ENCODE results near the gene NLK. TPM values are rescaled to one million over a fixed set of nuclear protein-coding genes. Genes with fewer than 3 reads are reported as not detected.
"Not testable (repeated sequence)": the region's sequence is repeated elsewhere in the genome, so short reads cannot be mapped to it uniquely, and the experiment has no call there.

Gene NLK
- total RNA-seq, 1 donor from 2014 or later: 23.8 TPM

DNA sequence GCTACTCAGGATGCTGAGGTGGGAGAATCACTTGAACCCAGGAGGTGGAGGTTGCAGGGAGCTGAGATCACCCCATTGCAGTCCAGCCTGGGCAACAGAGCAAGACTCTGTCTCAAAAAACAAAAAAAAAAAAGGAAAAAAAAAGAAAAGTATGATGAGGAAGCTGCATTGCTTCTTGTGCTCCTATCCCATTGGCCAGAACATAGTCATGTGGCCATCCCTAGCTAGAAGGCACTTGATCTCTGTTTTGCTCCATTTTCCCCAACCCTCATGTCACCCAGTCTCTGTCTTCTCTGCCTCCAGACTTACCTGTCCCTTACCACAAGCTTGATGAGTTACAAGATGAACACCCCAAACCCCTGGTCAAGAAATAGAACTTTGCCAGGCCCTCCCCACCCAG is 163.8 kb downstream of the NLK start:
- H3K36me3 ChIP-seq: no peaks in the 10 kb centered on the region
- ATAC-seq (no peak), DNase-seq (no peak)
- no peaks in the 10 kb centered on the region for H3K9me3 ChIP-seq
- no peak overlapping the region for H3K27ac ChIP-seq
- H3K4me1 ChIP-seq: no peaks in the 10 kb centered on the region
- no peaks in the 10 kb centered on the region for H3K27me3 ChIP-seq (ENCODE audit: low read depth)
- intact Hi-C loops (cut with DNase I): no loop called here
- TF ChIP-seq, protein P1, sequence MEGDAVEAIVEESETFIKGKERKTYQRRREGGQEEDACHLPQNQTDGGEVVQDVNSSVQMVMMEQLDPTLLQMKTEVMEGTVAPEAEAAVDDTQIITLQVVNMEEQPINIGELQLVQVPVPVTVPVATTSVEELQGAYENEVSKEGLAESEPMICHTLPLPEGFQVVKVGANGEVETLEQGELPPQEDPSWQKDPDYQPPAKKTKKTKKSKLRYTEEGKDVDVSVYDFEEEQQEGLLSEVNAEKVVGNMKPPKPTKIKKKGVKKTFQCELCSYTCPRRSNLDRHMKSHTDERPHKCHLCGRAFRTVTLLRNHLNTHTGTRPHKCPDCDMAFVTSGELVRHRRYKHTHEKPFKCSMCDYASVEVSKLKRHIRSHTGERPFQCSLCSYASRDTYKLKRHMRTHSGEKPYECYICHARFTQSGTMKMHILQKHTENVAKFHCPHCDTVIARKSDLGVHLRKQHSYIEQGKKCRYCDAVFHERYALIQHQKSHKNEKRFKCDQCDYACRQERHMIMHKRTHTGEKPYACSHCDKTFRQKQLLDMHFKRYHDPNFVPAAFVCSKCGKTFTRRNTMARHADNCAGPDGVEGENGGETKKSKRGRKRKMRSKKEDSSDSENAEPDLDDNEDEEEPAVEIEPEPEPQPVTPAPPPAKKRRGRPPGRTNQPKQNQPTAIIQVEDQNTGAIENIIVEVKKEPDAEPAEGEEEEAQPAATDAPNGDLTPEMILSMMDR (IDR thresholded peaks at IDR 0.05): no peak
- H3K4me3 ChIP-seq: no peak overlapping the region

DNA sequence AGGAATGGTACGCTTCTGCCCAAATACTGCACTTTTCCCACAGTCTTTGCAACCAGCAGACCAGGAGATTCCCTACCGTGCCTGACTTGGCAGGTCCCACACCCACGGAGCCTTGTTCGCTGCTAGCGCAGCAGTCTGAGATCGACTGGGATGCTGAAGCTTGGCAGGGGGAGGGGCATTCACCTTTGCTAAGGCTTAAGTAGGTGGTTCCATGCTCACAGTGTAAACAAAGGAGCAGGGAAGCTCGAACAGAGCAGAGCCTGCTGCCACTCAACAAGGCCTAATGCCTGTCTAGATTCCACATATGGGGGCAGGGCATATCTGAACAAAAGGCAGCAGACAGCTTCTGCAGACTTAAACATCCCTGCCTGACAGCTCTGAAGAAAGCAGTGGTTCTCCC is 169.3 kb downstream of the NLK start:
- ATAC-seq (no peak), DNase-seq (no peak)
- Histone ChIP-seq H3K4me3 (no peak overlapping the region), H3K27me3 (ENCODE audit: low read depth) (no peaks in the 10 kb centered on the region), H3K27ac (no peak overlapping the region), H3K36me3 (no peaks in the 10 kb centered on the region), H3K9me3 (no peaks in the 10 kb centered on the region), H3K4me1 (no peaks in the 10 kb centered on the region)
- intact Hi-C loops (cut with DNase I): no loop called here
- TF ChIP-seq, protein P1 (IDR thresholded peaks at IDR 0.05): no peak

DNA sequence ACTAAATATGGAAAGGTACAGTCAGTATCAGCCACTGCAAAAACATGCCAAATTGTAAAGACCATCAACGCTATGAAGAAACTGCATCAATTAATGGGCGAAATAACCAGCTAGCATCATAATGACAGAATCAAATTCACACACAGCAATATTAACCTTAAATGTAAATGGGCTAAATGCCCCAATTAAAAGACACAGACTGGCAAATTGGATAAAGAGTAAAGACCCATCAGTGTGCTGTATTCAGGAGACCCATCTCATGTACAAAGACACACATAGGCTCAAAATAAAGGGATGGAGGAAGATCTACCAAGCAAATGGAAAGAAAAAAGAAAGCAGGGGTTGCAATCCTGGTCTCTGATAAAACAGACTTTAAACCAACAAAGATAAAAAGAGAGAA is 171.1 kb downstream of the NLK start:
- H3K36me3 ChIP-seq; DNase-seq; H3K9me3 ChIP-seq; H3K27me3 ChIP-seq (ENCODE audit: low read depth); H3K27ac ChIP-seq; intact Hi-C loops (cut with DNase I); H3K4me1 ChIP-seq; H3K4me3 ChIP-seq; ATAC-seq: not testable (repeated sequence)

DNA sequence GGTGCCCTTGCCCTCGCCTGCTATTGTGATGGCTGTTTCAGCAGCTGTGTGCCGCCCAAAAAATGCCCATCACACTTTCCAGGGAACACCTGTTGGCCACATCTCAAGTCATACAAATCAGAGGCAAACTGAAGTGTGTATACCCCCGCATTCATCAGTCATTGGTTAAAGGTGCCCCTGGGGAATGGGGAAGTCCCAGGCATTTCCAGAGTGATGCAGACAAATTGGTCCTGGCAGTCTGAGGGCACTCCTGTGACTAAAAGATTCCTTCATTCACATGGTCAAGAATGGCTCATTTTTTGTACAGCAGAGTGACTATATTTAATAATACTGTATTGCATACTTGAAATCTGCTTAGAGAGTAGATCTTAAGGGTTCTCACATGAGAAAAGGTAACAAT is 173.6 kb downstream of the NLK start:
- no peaks in the 10 kb centered on the region for H3K27me3 ChIP-seq (ENCODE audit: low read depth)
- no peak overlapping the region for H3K4me3 ChIP-seq
- no peaks in the 10 kb centered on the region for H3K36me3 ChIP-seq
- H3K4me1 ChIP-seq: no peaks in the 10 kb centered on the region
- no peaks in the 10 kb centered on the region for H3K9me3 ChIP-seq
- ATAC-seq (no peak), DNase-seq (no peak)
- no peak overlapping the region for H3K27ac ChIP-seq
- TF ChIP-seq, protein P1 (IDR thresholded peaks at IDR 0.05): no peak
- intact Hi-C loops (cut with DNase I): no loop called here

DNA sequence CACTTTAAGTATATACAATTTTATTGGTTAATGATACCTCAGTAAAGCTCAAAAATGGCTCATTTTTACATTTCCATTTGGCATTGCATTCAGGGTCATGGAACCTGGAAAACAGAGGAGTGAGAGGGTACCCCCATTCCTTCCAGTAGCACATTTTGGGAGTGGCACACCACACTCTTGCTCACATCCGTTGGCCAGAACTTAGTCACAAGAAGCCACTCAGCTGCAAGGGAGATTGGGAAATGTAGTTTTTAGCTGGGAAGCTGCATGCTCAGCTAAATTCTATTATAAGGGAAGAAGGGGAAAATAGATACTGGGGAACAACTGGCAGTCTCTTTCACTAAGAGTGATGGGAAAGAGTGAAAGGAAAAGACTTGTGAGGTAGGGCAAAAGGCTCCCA is 174.1 kb downstream of the NLK start:
- H3K27ac ChIP-seq: no peak overlapping the region
- no peaks in the 10 kb centered on the region for H3K4me1 ChIP-seq
- no peaks in the 10 kb centered on the region for H3K27me3 ChIP-seq (ENCODE audit: low read depth)
- H3K36me3 ChIP-seq: no peaks in the 10 kb centered on the region
- TF ChIP-seq, protein P1 (IDR thresholded peaks at IDR 0.05): no peak
- no peaks in the 10 kb centered on the region for H3K9me3 ChIP-seq
- intact Hi-C loops (cut with DNase I): no loop called here
- DNase-seq: no peak
- H3K4me3 ChIP-seq: no peak overlapping the region
- no peak for ATAC-seq

DNA sequence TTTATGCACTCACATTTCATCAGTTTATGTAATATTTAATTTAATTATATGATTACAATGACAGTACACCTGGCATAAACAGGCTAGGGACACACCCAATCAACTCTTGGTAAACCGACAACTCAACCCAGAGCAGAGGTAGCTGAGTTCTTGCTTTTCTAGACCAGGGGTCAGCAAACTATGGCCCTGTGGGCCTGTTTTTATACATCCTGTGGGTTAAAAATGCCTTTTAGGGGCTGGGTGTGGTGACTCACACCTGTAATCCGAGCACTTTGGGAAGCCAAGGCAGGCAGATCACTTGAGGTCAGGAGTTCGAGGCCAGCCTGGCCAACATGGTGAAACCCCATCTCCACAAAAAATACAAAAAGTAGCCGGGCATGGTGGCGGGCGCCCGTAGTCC is 177.3 kb downstream of the NLK start:
- no peak for ATAC-seq
- H3K4me1 ChIP-seq: no peaks in the 10 kb centered on the region
- intact Hi-C loops (cut with DNase I): no loop called here
- TF ChIP-seq, protein P1 (IDR thresholded peaks at IDR 0.05): no peak
- no peaks in the 10 kb centered on the region for H3K9me3 ChIP-seq
- H3K27me3 ChIP-seq (ENCODE audit: low read depth): no peaks in the 10 kb centered on the region
- no peak for DNase-seq
- no peaks in the 10 kb centered on the region for H3K36me3 ChIP-seq
- no peak overlapping the region for H3K4me3 ChIP-seq
- H3K27ac ChIP-seq: no peak overlapping the region

Measured in lower lobe of right lung (tissue), 2 donors.